ENCODE results near the gene ASAP2.
"Not testable (repeated sequence)": the region's sequence is repeated elsewhere in the genome, so short reads cannot be mapped to it uniquely, and the experiment has no call there.

The ASAP2 gene

DNA sequence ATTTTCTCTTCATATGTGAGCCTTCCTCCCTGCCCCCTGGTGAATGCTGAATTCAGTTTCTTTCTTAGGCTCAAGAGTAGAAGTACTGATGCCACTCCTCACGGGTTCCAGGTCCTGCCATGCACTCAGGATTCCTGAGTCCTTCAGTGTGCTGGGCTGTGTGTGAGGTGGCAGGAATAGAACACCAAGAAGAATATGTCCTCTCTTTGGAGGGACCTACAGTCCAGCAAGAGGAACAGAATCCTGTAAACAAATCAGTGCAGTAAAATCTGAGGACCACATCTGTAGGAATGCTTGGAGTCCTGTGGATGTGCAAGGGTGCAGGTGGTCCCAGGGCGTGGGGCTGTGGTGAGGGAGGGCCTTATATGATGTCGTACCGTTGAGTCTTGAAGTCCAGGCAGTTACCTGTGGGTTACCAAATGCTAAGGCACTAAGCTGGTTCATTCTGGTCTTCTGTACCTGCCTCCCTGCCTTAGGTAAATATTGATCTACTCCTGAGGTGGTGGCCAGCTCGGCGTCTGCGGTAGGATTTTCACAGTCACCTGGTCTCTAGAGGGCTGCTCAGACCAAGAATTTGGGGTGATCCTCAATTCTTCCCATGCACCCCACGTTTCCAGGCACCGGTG, 5.5 kb downstream of the ASAP2 start:
- no peak overlapping the region for H3K4me3 ChIP-seq (replicated peaks; ENCODE audit: low read depth, low read length)
- TF ChIP-seq, protein P1, sequence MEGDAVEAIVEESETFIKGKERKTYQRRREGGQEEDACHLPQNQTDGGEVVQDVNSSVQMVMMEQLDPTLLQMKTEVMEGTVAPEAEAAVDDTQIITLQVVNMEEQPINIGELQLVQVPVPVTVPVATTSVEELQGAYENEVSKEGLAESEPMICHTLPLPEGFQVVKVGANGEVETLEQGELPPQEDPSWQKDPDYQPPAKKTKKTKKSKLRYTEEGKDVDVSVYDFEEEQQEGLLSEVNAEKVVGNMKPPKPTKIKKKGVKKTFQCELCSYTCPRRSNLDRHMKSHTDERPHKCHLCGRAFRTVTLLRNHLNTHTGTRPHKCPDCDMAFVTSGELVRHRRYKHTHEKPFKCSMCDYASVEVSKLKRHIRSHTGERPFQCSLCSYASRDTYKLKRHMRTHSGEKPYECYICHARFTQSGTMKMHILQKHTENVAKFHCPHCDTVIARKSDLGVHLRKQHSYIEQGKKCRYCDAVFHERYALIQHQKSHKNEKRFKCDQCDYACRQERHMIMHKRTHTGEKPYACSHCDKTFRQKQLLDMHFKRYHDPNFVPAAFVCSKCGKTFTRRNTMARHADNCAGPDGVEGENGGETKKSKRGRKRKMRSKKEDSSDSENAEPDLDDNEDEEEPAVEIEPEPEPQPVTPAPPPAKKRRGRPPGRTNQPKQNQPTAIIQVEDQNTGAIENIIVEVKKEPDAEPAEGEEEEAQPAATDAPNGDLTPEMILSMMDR (IDR thresholded peaks at IDR 0.05; ENCODE audit: low read length, missing control alignments), result no peak

DNA sequence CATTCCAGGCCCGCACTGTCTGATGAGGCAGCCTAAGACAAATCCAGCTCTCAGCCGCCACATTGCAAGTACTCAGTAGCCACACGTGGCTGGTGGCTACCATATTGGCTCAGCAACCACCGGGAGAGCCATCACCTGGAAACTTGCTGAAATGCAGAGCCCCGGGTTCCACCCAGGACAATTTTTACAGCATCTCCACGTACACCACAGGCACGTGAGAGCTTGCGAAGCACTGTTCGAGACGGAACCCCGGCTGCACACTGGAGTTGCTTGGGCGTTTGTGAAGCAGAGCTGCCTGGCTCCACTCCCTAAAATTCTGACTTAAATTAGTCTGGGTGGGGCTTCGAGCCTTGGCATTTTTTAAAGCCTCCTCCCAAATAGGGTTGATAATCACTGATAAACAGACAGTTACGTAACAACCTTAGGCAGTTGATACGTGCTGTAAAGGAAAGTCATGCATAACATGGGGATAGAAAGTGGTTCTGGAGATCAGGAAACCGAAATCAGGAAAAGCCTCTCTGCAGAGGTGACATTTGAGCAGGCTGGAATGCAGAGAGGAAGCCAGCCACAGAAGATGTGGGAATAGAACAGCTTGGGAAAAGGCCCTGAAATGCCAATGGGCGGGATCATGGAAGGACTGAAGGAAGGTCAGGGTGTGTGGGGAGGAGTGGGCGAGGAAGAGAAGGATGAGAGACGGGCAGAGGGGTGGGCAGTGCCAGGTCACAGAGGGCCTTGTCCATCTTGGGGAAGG, 6.2 kb downstream of the ASAP2 start:
- TF ChIP-seq, protein P1 (IDR thresholded peaks at IDR 0.05; ENCODE audit: low read length, missing control alignments), result no peak
- DNase-seq (ENCODE audit: low read depth), result peak; percentile 43
- H3K4me3 ChIP-seq (replicated peaks; ENCODE audit: low read depth, low read length), result no peak overlapping the region

More for the DNA sequence above, 5.5 kb downstream of the ASAP2 start:
- DNase-seq (ENCODE audit: low read depth), result no peak

DNA sequence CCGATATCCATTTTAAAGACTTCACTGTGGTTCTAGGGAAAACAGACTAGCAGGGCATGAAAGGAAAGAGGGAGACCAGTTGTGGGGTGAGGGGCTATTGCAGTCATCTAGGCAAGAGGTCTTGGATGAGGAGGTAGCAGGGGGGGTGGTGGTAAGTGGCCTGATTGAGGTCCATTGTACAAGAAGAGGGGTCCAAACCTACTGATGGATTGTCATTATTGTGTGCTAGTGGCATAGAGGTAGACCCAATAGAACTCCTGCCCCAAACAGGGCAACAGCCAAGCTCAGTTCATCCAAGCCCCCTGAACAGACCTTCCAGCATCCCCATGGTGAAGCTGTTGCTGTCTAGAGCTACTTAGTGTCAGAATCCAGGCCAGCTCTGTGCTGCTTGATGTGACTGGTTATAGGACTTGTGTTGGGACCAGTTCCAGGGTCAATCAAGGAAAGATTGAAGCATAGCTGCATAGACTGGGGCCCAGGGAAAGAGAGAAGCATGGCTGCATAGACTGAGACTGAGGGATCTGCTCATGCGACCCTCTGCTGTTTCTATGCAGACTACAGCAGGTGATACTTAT, 7.0 kb downstream of the ASAP2 start:
- no peak for DNase-seq (ENCODE audit: low read depth)
- TF ChIP-seq, protein P1 (IDR thresholded peaks at IDR 0.05; ENCODE audit: low read length, missing control alignments), result no peak
- no peak overlapping the region for H3K4me3 ChIP-seq (replicated peaks; ENCODE audit: low read depth, low read length)

DNA sequence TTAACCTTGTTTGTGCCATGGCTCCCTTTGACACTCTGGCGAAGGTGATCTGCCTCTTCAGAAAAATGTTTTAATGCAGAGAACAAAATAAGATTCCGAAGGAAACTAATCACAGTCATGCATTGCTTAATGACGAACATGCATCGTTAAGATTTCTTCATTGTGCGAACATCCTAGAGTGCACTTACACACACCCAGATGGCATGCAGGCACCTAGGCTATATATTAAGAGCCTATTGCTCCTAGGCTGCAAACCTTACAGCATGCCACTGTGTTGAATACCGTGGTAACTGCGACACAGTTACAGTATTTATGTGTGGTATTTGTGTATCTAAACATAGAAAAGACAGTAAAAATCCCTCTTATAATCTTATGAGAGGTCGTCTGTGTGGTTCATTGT, 8.3 kb downstream of the ASAP2 start:
- DNase-seq (ENCODE audit: low read depth), result no peak
- H3K4me3 ChIP-seq (replicated peaks; ENCODE audit: low read depth, low read length), result no peak overlapping the region
- TF ChIP-seq, protein P1 (IDR thresholded peaks at IDR 0.05; ENCODE audit: low read length, missing control alignments), result no peak

DNA sequence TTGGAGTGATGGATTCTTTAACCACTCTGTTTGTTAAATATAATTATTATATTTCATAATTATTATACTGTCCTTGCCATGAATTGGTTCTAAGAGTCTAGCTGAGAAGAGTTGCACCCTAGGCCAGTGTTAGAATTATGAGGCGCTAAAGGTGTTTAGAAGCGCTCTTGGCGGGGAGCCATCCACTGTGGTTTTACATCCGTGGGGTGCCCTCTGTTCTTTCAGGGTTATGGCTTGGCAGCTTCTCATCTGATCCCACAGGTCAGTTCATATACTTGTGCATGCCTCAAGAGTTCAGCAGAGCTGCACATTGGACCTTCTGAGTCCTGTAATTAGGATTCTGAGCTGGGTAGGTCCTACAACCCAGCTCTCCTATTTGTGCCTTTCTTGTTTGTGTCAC, 9.1 kb downstream of the ASAP2 start:
- TF ChIP-seq, protein P1 (IDR thresholded peaks at IDR 0.05; ENCODE audit: low read length, missing control alignments), result no peak
- DNase-seq (ENCODE audit: low read depth), result no peak

DNA sequence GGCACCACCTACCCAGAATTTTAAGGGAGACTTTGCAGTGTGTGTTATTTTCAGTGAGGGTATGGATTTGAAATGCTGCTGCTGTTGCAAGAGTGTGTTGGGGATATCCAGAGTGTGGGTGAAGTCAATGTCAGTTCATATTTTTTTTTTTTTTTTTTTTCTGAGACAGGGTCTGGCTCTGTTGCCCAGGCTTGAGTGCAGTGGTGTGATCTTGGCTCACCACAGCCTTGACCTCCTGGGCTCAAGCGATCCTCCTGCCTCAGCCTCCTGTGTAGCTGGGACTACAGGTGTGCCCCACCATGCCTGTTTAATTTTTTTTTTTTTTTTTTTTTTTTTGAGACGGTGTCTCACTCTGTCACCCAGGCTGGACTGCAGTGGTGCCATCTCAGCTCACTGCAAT, 9.5 kb downstream of the ASAP2 start:
- DNase-seq (ENCODE audit: low read depth); H3K4me3 ChIP-seq (replicated peaks; ENCODE audit: low read depth, low read length): not testable (repeated sequence)

More for the DNA sequence above, 9.1 kb downstream of the ASAP2 start:
- H3K4me3 ChIP-seq (replicated peaks; ENCODE audit: low read depth, low read length), result no peak overlapping the region
